Stimulated activated CD4-positive, alpha-beta T cell treated with anti-CD3 and anti-CD28 coated beads, TNF-alpha, amount 100 ng/mL, for 1 hour (primary cell): ENCODE results near the gene HOXB9.

Experiments used
- DNase-seq, 3 donors: peaks; one replicate each; pipeline ENCODE4 v3.0.0-alpha.2; 2020; ENCODE audit warnings: low read depth in 3 of 3, low spot score in 1 of 3

HOXB9 gene

DNA sequence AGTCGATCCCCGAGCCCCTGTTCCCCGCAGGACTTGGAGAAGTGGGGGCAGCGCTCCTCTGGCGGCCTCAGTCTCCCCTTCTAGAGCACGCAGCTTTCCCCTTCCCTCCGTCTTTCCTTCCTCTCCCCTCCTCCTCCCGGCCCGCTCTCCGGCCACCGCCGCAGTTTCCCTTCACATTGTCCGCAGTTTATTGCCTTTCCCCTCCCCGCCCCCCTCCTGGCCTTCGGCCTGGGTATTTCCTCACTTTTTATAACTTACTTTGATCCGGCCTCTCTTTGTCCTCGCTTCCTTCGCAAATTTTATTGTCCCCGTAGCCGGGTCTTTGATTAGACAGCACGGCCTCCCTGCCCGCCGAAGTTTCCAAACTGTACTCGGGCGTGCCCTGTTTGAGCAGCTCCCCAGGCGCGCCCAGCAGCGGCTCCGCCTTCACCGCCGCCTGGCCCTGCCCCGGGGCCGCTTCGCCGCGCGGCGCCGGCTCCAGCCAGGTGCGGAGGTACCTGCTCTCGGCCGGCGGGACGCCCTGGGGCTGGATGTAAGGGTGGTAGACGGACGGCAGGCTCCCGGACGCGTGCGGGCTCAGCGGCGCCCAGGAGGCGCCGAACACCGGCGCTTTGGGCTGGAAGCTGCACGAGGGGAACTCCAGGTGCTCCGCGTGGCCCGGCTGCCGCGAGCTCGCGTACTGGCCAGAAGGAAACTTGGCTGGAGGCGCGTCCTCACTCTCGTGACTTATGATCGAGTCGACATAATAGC lies 488 bp downstream of the HOXB9 start:
- peak in 1 of 3 donors; percentile 39 for DNase-seq

DNA sequence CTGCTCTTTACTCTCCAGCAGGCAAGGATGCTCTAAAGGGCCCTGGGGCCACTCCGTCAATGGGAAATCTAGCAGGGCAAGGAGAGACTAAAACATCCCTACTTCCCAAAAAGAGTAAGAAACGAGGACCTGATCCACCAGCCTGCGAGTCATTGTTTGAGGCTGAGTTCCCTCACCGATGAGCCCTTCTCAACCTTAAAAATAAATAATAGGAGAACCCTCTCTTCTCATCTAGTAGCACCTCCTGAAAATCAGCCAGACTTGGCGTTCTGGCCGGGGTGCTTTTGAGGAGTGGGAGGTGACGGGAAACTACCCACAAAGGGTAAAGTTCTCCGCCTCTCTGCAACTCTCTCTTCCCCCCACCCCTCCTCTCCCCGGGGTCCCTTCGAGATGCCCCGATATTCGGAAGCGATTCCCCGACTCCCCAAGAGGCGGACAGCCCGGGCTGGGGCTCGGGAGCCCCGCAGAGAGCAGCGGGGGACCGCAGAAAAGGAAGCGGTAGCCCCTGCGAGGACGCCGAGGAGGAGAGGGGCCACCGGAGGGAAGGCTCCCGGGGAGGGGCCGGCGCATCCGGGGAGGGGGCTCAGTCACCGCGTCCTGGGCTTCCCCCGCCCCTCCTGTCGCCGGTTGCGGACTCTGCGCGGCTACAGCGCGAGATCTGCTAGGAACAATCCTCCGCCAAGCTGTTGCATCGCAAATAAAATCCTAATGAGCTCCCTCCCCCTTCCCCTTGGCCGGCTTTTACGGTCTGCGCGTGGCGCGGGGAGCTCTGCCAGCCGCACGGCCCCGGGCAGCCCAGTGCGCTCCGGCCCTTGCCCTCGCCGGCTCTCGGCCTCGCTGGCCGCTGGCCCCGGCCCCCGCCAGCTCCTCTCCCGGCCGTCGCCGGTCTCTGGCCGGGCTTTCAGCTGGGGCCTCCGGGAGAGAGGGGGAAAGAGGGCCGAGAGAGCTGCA lies 1.3 kb downstream of the HOXB9 start:
- no peak for DNase-seq

DNA sequence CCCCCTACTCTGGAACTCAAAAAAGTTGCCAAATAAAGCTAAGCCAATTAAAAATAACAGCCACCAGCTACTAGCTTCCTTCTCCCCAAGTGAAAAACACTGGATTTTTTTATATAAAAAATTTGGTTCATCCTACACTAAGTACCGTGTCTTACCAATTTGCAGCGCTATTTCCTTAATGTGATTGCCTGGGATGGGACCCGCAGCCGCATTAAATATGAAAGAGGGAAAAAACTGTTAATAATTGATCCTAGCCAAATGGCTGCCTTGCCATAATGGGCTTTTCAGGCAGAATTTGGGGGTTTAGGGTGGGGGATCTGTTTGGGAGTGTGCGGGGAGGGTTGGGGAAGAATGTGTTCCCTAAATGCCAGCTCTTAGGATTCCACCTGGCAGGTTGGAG lies 2.0 kb downstream of the HOXB9 start:
- no peak for DNase-seq

DNA sequence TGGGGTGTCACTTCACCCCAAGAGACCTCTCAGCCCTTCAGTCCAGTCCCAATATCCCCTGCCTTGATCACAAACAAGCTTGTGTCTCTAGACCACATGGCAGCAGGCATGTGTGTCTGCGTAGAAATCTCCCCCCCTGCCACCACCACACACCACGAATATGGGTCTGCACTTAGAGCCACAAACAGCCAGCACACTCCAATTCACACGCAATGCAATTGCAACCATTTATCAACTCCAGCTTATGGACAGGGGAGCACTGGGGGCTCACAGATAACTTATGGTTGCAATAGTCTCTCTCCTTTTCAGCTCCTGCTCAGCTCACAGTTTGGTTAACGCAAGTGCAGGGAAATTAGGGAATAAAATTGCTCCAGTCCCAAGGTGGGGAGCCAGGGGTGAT lies 2.6 kb downstream of the HOXB9 start:
- DNase-seq = no peak

DNA sequence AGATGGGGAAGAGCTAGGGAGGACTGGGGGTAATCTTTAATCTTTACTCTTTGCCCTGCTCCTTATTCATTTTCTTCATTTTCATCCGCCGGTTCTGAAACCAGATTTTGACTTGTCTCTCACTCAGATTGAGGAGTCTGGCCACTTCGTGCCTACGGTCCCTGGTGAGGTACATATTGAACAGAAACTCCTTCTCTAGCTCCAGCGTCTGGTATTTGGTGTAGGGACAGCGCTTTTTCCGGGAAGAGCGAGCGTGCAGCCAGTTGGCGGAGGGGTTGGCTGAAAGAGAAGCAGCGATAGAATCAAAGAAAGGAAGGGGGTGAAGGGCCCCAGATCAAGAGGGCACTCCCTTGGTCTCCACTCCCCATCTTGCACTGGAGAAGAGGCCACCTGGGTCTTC lies 3.3 kb downstream of the HOXB9 start:
- DNase-seq = no peak

DNA sequence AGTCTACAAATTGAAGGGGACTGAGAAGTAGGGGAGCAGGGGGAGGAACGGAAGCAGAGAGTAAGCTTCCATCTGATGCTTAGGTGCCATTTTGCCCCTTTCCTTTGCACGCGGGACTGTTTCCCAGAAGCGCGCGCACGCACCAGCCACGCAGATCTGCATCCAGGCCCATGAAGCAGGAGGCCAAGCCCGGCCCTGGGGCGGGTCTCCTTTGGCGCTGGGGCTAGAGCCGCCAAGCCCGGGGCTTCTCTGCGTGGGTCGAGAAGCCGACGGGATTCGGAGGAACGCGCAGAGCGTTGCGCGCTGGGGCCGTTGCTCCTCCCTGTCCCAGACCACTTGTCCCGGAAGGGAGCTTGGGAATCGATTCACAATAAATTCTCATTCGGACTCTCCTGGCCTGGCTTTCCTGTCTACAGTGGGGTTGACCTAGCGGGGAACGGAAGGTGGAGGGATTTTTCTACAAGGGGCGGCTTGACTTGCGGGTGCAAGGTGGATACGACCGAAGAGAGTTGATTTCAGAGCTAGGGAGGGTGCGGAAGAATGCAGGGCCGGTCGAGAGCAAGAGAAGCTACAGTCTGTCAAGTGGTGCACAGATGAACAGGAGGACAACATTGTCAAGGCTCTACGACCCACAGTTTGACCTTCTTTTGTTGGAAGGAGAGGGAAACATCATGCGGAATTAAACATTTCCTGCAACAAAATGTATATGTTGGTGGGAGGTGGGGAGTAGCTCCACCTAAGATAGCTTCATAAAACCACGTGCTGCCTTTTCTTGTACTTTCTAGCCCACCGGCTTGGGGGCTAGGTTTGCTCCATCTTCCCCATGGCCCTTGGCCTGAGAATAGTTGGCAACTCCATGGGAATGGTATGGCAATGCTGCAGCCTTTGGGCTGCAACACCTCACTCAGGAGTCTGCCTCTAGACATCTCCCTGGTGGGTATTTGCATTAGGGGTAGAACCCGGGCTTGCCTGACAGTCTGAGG lies 4.5 kb downstream of the HOXB9 start:
- DNase-seq = no peak

DNA sequence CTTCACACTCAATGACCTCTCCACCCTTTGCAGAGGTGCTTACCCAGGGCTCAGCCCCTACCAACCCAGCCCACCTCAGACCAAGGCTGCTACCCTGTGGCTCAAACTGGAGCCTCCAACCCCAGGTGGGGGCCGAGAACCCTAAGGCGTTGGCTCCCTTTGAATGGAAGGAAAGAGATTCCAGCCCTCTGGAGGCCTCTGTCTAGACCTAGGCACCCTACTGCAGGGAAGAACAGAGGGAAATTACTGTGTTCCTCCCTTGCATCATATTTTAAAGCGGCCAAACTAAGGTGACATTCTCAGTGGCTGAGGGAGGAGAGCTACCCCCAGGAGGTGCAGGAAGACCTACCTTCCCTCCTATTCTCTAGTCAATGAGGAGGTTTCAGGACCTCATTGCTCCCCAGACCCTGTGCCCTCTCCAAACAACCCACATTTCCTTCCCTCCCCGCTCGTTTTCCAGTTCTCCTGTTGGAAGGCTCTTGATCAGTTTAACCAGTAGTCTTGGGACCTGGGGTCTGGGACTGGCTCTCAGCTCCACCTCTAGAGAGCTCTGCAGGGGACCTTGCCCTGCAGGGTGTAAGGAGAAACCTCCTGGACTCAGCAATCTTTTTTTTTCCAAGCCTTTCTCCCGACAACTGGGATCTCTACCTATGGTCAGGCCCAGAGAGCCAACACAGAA lies 5.6 kb downstream of the HOXB9 start:
- DNase-seq = no peak

DNA sequence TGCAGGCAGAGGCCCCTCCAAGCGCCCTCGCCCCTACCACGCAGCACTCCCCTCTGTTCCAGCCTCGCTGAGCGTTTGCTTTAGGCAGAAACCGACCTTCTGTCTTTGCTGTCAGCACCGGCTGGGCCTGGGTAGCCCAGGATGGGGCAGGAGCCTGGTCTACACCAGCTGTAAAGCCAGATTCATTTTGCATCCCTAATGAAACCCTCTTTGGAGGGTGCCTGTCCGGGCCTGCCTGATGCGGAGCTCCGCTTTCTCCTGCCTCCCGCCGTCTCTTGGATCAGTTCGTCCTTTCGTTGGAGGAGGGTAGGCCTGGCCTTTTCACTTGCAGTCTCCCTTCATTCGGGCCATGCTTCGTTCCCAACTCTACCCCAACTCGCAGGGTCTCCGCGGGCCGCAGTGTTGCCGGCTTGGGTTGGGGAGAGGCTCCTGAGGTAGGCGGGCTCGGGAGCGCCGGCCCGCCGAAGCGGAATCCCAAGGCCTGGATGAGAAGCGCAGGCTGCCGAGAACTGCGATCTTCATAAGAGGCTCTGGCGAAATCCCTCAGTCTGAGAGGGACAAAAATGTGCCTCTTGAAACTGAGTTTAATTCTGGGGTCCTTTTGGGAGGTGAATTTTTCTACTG lies 6.2 kb downstream of the HOXB9 start:
- no peak for DNase-seq

DNA sequence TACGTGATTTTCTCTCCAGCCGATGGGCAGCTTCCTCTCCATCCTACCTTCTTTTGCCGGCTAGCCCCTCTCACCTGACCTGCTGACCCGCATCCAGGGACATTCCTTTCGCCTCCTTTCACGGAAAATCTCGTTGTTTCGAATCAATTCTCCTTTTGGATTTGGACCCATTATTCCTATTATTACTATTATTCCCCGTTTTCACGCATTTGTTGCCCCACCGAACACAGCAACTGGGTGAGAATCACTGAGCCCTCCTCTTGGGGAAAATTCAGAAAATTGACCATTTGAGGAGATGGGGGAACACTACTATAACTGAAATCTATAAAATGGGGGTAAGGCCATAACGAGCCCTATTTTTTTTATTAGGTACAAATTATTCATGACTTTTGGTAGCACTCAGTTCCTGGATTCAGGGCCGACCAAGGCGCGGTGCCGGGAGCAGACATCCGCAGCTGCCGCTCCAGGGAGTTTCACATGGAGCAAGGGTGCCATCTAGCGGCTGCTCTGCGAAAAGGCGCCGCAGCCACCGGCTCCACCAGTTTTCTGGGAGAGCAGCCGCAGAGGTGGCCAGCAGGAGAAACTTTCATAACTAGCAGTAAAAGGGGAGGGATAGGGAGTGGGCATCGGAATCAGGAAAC lies 7.8 kb downstream of the HOXB9 start:
- peak; percentile 51 to 82 (median 71) for DNase-seq

DNA sequence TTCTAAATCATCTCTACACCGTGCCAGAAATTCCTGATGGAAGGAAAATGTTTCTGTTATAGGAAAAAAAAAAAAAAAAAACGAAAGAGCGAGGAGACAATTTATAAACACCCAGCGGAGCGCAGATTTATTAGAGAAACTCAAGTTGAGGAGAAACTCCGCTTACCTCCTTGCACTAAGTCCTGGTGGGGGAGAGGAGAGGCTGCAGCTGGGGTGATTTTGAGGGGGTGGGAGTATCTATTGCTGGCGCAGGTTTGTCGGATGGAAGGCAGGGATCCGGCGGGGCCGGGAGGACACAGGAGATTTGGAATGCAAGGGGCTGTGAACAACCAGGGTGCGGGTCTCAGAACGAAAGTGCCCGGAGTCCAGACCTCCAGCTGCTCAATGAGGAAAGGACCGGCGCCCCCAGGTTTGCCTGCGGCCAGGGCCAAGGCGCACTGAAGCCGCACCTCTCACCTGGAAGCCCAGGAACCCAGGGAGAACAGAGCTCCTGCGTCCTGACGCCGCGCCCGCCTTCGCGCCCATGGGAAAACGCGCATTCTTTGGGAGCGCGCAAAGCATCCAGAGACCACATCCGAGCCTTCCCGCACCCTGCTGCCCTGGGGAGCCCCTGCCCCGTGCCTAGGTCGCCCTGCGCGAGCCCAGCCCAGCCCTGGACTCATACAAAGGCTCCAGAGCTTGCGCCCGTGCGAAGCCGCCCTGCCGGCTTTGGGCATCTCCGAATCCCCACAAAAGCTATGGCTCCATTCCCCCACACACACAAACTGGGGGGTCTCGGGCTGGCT lies 8.5 kb downstream of the HOXB9 start:
- DNase-seq = no peak

DNA sequence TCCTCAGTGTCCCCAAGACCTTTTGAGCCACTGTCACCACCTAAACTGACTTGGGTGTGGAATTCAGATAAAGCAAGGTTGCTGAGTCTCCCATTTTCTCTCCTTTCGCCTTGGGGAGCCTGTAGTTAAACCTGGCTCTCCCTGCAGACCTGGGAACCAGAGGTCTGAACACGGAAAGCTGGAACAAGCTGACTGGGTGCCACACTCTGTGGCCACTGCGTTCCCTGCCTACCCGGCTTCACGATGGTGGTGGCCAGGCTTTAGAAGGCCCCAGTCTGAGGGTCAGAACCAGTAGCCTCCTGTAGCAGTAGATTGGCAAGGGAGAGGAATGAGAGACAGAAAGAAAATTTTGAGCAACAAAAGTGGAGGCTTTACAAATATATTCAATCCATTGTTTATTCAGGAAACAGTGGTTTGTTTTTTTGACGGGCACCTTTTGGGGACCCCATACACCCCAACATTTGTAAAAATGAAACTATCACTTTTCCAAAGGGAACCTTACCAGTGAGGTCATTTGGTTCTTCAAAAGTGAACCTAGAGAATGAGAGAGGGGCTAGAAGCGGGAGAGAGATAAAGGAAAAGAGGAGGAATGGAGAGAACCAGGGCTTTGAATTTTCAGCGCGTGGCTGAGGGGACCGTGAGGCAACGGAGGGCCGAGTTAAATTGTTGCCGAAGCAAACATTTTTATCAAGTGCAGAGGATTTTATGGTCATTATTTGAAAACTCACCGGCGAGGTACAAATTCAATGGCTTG lies 9.3 kb downstream of the HOXB9 start:
- DNase-seq = no peak

DNA sequence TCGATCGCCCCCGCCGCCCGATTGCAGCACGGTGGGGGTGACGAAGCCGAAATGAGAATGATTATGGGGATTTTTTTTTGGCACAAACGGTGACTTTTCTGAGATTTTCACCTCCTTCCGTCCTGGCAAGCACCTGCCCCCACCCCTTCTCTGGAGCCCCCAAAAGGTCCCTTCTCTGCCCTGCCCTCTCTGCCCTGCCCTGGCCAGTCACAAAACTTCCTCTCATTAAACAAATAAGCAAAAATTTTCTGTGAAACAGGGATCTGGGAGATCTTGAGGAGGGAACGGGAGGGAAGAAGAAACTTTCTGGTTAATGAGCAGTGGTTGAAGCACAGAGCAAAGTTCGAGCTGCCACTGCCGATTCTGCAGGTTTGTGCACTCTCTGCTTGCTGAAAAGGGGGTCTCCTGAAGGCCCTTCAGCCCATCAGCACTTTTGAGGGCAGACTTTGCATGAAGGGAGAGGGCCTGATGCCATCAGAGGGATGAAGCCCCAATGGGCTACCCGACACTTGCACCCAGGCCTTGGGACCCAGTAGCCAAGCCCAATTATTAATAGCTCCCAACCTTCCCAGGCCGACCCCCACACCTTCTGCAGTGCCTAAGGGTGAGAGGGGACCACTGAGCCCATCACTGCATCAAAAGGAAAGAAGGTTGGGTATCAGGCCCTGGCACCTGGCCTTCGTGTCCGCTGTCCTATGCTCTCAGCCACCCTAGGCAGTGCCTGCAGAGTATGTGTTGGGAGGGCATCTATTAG lies 10.0 kb downstream of the HOXB9 start:
- no peak for DNase-seq

DNA sequence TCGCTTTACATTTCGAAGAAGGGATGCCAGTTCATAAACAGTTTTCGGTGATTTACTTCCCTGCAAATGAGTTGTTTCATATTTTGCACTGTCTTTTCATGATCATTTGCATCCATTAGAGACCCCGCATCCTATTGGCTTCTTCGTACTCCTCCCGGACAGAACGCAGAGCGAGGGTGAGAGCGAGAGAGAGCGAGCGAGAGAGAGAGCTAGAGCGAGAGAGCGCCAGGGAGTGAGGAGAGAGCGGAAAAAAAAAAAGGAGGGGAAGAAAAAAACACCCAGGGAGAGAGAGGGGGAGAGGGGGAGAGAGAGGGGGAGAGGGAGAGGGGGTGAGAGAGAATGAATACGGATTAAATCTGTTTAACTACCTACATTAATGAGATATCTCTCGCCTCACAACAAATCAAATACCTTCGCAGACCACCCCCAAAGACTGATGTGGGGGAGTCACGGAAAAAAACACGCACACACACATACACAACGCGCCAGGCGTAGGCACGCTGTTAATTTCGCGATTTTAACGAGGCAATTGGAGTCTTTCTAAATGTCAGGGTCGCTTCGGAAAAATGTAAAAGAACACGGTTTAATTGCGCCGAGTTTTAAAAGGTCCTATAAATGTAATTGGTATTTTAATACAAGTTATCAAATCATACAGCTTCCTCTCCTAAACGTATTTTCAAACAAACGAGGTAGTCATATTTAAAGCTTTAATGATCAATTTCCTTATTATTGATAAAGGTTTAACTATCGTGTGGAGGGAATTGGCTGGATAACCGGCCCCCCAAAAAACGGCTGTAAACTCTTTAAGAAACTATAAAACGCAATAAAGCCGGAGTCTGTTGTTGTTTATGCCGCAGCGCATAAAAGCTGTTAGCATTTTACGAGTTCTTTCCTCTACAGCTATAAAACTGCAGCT lies 10.9 kb downstream of the HOXB9 start, which contains the start of gene HOXB8:
TSS of gene HOXB8 (minus strand) at position 246 of the 916 bp plus-strand sequence. CDS start 588 bp downstream, outside the sequence.
- DNase-seq = no peak

DNA sequence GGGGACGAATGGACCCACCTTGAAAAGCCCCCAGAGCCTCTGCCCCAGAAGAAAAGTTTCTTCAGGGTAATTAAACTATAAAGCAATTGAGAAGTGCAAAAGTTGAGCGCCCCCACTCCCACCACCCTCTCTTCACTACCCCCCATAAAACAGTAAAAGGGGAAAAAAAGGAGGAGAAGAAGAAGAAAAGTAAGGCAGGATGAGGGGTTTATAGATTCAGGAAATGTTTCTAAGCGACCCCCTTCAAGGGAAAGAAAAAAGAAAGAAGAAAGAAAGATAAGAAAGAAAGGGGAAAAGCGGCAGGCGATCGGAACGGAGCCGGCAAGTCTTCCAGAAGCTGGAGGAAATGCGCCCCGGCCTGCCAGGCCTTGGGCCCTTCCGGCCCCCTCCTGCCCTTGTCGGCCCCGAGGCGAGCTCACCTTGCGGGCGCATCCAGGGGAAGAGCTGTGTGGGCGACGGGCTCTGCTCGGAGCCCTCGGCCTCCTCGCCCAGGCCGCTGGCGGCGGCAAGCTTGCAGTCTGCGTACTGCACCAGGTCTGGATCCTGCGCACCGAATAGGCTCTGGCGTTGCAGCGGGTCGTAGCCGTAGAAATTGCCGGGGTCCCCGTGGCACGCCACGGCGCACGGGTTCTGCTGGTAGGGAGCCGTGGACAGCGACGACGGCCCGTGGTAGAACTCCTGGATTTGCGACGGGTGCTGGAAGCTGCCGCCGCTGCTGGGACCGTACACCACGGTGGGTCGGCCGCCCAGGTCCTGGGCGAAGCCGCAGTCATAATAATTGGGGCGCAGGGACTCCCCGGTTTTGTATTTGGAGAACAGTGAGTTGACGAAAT lies 12.1 kb downstream of the HOXB9 start:
- no peak for DNase-seq
